AG04450 (cell line): ENCODE measurements around the gene TPSAB1. TPM values are rescaled to one million over a fixed set of nuclear protein-coding genes. Genes with fewer than 3 reads are reported as not detected.

ENCODE experiments used
- CTCF ChIA-PET: fragments of 300-600, 350-600 bp; formaldehyde crosslinking; extraction: SDS; loops from one replicate; lab custom pipeline; 2022; ENCODE audit warnings: antibody characterized with exemption, inconsistent platforms; lab: Charles Lee
- POLR2A ChIA-PET: fragments of 350-600 bp; formaldehyde crosslinking; extraction: SDS; loops from one replicate; lab custom pipeline; 2021; ENCODE audit warnings: antibody characterized with exemption, inconsistent platforms; lab: Yijun Ruan, JAX
- DNase-seq: peaks from one replicate; pipeline ENCODE4 v3.0.0-alpha.2; 2011; ENCODE audit warnings: low read depth, low spot score
- H3K27ac ChIP-seq: one replicate; pipeline ENCODE4 v1.5.1; 2012; ENCODE audit warnings: low read depth, low read length, control low read depth
- H3K27me3 ChIP-seq: one replicate; pipeline ENCODE4 v1.6.0; 2012; ENCODE audit warnings: low read length; ENCODE audit not compliant: control insufficient read depth, insufficient read depth
- H3K4me3 ChIP-seq: 2 replicates; pipeline ENCODE4 v1.5.1; 2011; ENCODE audit warnings: mild to moderate bottlenecking, low read depth, low read length, control low read depth
- H3K9me3 ChIP-seq: 2 replicates; pipeline ENCODE4 v1.5.1; 2012; ENCODE audit warnings: low read length; ENCODE audit not compliant: control insufficient read depth, insufficient read depth
- polyA plus RNA-seq: library from polyadenylated mRNA; depleted of rRNA; stranded (reverse); fragments of >200 nt; gene quantifications from 2 replicates; pipeline ENCODE4 v1.2.3, GENCODE V29; 2011
- TF ChIP-seq, protein P1 (sequence below): IDR thresholded peaks from 2 replicates; pipeline ENCODE4 v1.5.1; 2011; ENCODE audit warnings: low read depth, low read length, control low read depth, inconsistent platforms

TPSAB1 gene
- polyA plus RNA-seq, 1 experiment: not detected

DNA sequence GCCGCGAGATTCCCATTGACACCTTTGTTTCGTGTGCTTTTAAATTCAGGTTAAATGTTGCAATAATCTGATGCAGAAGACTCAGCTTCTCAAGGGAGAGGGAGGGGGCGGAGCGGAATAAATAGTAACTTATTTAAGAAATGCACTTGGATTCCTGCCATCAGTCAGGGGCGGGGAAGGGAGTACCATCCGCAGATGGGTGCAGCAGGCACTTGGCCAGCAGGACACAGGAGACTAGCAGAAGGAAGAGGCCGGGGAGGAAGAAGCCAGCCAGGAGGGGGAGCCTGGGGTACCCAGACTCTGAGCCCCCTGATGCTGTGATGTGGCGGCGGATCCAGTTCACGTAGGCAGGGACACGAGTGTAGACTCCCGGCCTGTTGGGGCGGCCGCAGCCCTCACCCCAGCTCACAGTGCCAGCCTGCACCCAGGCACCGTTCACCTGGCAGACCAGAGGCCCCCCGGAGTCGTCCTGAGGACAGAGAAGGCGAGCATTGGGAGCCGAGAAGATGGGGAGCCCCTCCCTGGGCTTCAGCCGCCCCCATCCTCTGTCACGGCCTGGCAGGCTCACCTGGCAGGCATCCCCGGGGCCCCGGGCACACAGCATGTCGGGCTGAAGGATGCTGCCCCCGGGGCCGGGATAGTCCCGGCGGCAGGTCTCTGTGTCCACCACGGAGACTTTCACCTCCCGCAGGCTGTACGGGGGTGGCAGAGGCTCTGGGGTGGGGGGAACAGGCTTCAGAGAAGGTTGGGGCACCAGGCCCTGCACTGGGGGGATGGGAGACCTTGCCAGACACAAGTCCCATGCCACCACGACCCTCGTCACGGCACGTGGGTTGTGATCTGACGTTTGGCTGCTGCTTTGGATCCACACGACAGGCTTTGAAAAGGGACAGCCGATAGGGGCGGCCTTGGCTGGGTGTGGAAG lies 18.6 kb upstream of the TPSAB1 start:
- CTCF ChIA-PET: no interaction called here

DNA sequence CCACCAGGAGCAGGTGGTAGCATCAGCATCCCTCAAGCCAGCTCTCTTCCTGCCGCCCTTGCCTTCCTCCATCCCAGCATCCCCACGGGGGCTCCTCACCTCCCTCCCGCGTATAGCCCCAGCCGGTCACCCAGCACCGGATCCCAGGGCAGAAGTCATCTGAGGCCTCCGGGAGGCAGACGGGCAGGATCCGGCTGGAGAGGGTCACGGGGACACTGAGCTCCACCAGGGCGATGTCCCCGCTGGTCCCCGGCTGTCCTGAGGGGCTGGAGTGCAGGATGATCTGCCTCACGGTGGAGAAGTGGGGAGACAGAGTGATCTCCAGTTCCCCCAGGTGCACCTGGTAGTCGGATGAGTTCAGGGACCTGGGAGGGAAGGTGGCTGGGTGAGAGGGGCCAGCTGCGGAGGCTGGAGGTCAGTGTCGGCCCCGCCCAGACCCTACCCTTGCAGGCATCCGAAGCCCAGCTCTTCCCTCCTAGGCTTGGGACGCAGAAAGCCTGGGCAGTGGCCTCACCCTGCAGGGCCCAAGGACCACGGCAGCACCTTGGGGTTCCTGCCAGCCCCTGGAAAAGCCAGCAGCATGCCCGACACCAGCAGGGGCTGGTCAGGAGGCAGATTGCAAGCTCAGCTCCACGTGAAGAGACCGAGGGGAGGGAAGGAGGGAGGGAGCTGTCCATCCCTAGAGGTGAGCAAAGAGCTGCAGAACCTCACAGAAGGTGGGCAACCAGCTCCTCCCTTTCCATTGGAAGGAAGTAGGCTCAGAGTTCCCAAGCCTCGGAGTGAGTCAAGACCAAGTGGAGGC lies 17.8 kb upstream of the TPSAB1 start:
- DNase-seq: no peak
- POLR2A ChIA-PET: interaction anchor here (1.1 kb wide), 1 partner anchor 19 kb away, joined by 3 read pairs; no protein-coding TSS in a partner anchor
- H3K27ac ChIP-seq: no peak overlapping the region
- TF ChIP-seq, protein P1, sequence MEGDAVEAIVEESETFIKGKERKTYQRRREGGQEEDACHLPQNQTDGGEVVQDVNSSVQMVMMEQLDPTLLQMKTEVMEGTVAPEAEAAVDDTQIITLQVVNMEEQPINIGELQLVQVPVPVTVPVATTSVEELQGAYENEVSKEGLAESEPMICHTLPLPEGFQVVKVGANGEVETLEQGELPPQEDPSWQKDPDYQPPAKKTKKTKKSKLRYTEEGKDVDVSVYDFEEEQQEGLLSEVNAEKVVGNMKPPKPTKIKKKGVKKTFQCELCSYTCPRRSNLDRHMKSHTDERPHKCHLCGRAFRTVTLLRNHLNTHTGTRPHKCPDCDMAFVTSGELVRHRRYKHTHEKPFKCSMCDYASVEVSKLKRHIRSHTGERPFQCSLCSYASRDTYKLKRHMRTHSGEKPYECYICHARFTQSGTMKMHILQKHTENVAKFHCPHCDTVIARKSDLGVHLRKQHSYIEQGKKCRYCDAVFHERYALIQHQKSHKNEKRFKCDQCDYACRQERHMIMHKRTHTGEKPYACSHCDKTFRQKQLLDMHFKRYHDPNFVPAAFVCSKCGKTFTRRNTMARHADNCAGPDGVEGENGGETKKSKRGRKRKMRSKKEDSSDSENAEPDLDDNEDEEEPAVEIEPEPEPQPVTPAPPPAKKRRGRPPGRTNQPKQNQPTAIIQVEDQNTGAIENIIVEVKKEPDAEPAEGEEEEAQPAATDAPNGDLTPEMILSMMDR: no peak
- no peaks in the 10 kb centered on the region; the same call in 1 of the 2 replicates for H3K9me3 ChIP-seq
- no peak overlapping the region for H3K4me3 ChIP-seq
- CTCF ChIA-PET: no interaction called here
- H3K27me3 ChIP-seq: no peaks in the 10 kb centered on the region

More for the DNA sequence above, 18.6 kb upstream of the TPSAB1 start:
- no peak overlapping the region for H3K4me3 ChIP-seq
- H3K27me3 ChIP-seq: no peaks in the 10 kb centered on the region
- H3K27ac ChIP-seq: no peak overlapping the region
- POLR2A ChIA-PET: interaction anchor here (1.1 kb wide), 1 partner anchor 18 kb away, joined by 3 read pairs; no protein-coding TSS in a partner anchor
- no peak for DNase-seq
- no peaks in the 10 kb centered on the region; the same call in 1 of the 2 replicates for H3K9me3 ChIP-seq
- TF ChIP-seq, protein P1: no peak

DNA sequence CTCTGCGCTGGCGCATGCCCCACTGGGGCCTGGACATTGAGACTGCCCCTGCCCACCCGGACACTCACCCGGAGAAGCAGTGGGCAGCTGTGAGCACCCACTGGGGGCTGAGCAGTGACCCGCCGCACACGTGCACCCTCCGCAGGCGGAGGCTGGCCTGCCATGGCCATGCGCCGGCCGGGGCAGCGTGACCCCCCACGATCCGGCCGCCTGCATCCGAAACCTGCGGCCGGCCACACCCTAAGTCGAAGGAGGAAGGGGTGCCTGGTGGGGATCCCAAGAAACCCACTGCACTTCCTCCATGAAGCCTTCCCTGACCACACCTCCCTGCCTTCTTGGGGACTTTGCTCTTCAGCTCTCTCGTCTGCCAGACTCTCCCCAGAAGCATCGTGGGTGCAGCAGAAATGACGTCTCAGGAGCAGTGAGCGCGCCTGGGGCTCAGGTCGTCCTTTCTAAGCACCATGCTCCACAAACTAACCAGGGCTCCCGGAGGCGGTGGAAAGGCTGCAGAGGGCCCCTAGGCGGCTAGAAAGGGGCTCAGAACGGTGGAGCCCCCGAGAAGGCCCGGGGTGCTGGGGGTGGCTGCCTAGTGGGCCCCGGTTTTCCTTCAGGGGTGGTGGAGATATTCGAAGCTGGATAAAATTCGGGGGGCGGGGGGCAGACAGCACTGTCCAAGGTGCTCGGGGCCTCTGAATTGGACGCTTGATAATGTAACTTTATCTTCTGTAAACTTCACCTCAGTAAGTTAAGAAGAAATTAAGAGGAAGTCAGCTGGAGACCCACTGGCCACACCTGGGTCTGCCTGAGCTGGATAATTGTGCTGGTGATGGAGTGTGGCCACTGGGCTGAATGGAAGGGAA lies 16.9 kb upstream of the TPSAB1 start:
- CTCF ChIA-PET: no interaction called here
- POLR2A ChIA-PET: interaction anchor here (1.1 kb wide), 1 partner anchor 20 kb away, joined by 3 read pairs; no protein-coding TSS in a partner anchor
- H3K27ac ChIP-seq: no peak overlapping the region

DNA sequence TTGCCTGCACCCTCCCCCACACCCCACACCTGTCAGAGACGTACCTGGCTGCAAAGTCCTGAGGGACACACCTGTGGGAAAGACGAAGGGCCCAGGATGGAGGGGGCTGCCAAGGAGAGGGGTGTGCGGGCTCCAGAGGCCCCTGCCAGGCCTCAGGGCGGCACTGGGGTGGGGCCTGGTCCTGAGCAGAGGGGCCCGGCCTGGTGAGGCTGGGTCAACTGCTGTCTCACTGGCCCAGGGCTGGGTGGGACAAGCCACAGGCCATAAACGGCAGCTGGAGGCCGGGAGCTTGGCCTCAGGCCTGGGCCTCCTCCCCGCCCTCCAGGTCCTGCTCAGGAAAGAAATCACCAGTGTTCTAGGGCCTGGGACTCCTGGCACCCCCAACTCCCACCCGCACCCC lies 15.9 kb upstream of the TPSAB1 start:
- CTCF ChIA-PET: no interaction called here
- Histone ChIP-seq H3K9me3 (no peaks in the 10 kb centered on the region; the same call in 1 of the 2 replicates), H3K27me3 (no peaks in the 10 kb centered on the region), H3K4me3 (no peak overlapping the region), H3K27ac (no peak overlapping the region)
- DNase-seq: no peak
- TF ChIP-seq, protein P1: no peak
- POLR2A ChIA-PET: no interaction called here

More for the DNA sequence above, 16.9 kb upstream of the TPSAB1 start:
- no peaks in the 10 kb centered on the region for H3K27me3 ChIP-seq
- TF ChIP-seq, protein P1: no peak
- DNase-seq: no peak
- no peak overlapping the region for H3K4me3 ChIP-seq
- no peaks in the 10 kb centered on the region; the same call in 1 of the 2 replicates for H3K9me3 ChIP-seq
